ENCODE results near the gene SMIM36.
A peak's percentile ranks its signal among the peaks of the same experiment; 100 is the strongest.
"Not testable (repeated sequence)": the region's sequence is repeated elsewhere in the genome, so short reads cannot be mapped to it uniquely, and the experiment has no call there.

SMIM36 gene

GRCh38 chr17:55433629-55434422 is 77.4 kb downstream of the SMIM36 start:
- TF ChIP-seq, protein P1, sequence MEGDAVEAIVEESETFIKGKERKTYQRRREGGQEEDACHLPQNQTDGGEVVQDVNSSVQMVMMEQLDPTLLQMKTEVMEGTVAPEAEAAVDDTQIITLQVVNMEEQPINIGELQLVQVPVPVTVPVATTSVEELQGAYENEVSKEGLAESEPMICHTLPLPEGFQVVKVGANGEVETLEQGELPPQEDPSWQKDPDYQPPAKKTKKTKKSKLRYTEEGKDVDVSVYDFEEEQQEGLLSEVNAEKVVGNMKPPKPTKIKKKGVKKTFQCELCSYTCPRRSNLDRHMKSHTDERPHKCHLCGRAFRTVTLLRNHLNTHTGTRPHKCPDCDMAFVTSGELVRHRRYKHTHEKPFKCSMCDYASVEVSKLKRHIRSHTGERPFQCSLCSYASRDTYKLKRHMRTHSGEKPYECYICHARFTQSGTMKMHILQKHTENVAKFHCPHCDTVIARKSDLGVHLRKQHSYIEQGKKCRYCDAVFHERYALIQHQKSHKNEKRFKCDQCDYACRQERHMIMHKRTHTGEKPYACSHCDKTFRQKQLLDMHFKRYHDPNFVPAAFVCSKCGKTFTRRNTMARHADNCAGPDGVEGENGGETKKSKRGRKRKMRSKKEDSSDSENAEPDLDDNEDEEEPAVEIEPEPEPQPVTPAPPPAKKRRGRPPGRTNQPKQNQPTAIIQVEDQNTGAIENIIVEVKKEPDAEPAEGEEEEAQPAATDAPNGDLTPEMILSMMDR (conservative IDR thresholded peaks at IDR 0.05; ENCODE audit: low read depth, low read length) = no peak
- peak; percentile 39 for DNase-seq (ENCODE audit: low read depth)
- H3K4me3 ChIP-seq (ENCODE audit: low read length) = no peak overlapping the region

DNA sequence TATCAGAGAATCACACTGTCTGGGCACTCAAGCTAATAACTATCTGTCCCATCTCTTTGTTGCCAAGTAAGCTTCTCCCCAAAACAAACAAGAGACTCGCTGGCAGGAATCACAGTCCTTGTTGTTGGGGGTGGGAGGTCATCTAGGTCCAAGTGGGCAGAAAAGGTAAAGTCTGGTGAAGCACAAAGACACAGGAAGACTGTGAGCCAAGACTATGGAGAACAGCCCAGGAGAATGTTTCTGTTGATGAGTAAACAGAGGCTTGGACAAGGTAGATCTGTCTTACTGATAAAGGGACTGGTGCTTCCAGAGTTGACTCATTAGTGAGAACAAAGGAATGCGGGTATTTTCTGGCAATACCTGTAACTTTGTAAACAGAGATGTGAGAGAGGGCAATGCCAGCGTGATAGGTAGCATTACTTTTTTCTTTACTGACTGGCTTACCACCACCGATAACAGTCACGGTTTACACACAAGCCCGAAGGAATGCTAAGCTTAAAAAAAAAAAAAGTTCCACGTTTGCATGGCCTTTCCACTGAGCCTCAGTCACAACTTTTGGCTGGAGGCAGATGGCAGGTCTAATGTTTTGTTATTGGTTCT is 78.1 kb downstream of the SMIM36 start:
- no peak overlapping the region for H3K4me3 ChIP-seq (ENCODE audit: low read length)
- TF ChIP-seq, protein P1 (conservative IDR thresholded peaks at IDR 0.05; ENCODE audit: low read depth, low read length) = no peak
- no peak for DNase-seq (ENCODE audit: low read depth)

- no peak for DNase-seq (ENCODE audit: low read depth)
- H3K4me3 ChIP-seq (ENCODE audit: low read length) = no peak overlapping the region
- TF ChIP-seq, protein P1 (conservative IDR thresholded peaks at IDR 0.05; ENCODE audit: low read depth, low read length) = no peak
These were observed 78.8 kb downstream of the SMIM36 start for GRCh38 chr17:55432358-55433028.

DNA sequence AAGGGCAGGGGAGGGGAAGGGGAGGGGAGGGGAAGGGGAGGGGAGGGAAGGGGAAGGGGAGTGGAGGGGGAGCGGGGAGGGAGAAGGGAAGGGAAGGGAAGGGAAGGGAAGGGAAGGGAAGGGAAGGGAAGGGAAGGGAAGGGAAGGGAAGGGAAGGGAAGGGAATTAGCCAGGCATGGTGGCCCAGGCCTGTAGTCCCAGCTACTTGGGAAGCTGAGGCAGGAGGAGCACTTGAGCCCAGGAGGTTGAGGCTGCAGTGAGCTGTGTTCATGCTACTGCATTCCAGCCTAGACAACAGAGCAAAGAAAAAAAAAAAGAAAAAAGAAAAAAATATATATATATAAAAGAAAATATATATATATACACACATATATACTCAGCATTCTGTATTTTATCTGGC is 79.3 kb downstream of the SMIM36 start:
- not testable (repeated sequence) for DNase-seq (ENCODE audit: low read depth); H3K4me3 ChIP-seq (ENCODE audit: low read length)

DNA sequence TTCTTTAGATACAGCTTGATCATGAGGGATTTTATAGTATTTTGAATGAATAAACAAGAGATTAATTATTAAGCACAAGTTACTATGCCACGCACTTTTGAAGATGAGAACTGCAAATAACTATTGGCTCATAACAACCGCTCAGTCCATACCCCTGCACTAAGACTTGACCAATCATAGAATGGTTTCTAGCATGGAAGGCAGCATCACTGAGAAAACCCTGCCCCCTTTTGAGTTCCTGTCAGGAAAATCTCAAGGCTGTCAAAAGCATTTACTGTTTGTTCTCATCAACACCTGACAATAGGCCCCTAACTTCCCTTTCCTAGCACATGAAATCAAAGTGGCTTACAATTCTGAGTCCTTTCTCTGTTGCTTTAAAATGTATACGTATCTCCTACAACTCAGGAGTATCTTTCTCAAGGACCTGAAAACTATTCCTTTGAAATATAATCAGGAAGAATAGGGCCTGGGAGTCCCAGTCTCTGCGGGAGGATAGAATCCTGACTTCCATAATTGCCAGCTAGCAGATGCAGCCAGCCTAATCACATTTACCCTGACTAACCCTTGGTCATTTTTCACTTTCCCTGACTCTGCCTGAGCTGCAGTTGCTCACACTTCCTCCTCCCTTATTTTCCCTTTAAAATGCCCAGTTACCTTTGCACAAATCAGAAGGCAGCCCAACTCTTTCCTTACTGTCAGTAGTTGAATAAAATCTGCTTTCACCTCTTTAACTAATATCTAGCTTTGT is 80.5 kb downstream of the SMIM36 start:
- TF ChIP-seq, protein P1 (conservative IDR thresholded peaks at IDR 0.05; ENCODE audit: low read depth, low read length) = no peak
- no peak overlapping the region for H3K4me3 ChIP-seq (ENCODE audit: low read length)
- DNase-seq (ENCODE audit: low read depth) = no peak

GRCh38 chr17:55427587-55427882 is 83.7 kb downstream of the SMIM36 start:
- DNase-seq (ENCODE audit: low read depth) = no peak
- TF ChIP-seq, protein P1 (conservative IDR thresholded peaks at IDR 0.05; ENCODE audit: low read depth, low read length) = no peak
- H3K4me3 ChIP-seq (ENCODE audit: low read length) = no peak overlapping the region

DNA sequence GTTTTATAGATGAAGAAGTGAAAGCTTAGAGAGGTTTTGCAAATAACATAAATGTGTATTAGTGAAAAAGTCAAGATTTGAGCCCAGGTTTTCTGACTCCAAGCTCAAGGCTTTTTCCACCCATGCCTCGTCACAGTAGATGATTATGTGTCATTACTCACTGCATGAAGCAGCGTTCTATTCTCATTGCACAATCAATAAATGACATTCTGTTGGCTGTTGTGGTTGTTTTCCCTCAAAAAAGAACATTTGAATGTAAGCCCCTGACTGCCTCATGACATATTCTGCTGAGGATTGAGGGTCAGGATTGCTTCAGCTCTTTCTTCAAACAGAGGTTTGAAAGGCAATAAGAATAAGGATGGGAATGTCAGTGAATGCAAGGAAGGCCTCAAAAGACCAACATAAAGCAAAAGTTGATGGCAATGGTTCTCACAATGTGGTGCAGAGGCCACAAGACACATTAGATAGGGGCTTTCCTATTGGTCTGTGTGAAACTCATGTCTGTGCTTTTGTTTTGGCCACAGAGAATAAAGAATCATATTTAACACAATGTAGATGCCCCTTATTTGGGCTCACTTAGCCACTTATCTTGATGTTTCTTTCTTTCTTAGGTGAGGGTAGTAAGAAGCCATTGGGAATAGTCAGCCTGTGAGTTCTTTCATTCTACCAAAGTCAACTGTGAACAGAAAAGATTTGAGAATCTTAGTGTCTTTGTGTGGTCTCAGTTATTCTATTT is 84.2 kb downstream of the SMIM36 start:
- DNase-seq (ENCODE audit: low read depth) = no peak
- H3K4me3 ChIP-seq (ENCODE audit: low read length) = no peak overlapping the region
- TF ChIP-seq, protein P1 (conservative IDR thresholded peaks at IDR 0.05; ENCODE audit: low read depth, low read length) = no peak
